Pancreas (tissue), 10 donors: ENCODE results near the gene ARL15. TPM values are rescaled to one million over a fixed set of nuclear protein-coding genes. Genes with fewer than 3 reads are reported as not detected.
A peak's percentile ranks its signal among the peaks of the same experiment; 100 is the strongest.

Experiments
- ATAC-seq, 4 donors: fragments of 200-7000 bp; cut with Tn5 transposase; one replicate each; pipeline versions ENCODE4 v1.8.0 to v1.9.1; 2020; ENCODE audit warnings: mild to moderate bottlenecking in 4 of 4, moderate library complexity in 4 of 4
- DNase-seq, 6 donors: peaks; one replicate each; pipeline ENCODE4 v3.0.0-alpha.2; 2020
- FAIRE-seq: peaks from 2 replicates; lab custom pipeline; 2012; peaks lifted over from hg19 to GRCh38; lab: Jason Lieb, UNC
- H3K27ac ChIP-seq, 4 donors: fragments of 200-600 bp; sonication (generic); 1 replicate in 3 of 4; 2 replicates in 1 of 4; pipeline versions ENCODE4 v1.5.0 to v1.8.0; 2020
- H3K27me3 ChIP-seq, 4 donors: fragments of 200-600 bp; one replicate each; pipeline ENCODE4 v1.8.0; 2021
- H3K36me3 ChIP-seq, 3 donors: fragments of 200-600 bp; sonication (generic) in 1 of 3; one replicate each; pipeline versions ENCODE4 v1.5.0 to v1.8.0; 2020 to 2021
- H3K4me1 ChIP-seq, 3 donors: fragments of 200-600 bp; one replicate each; pipeline ENCODE4 v1.8.0; 2021
- H3K4me3 ChIP-seq, 4 donors: fragments of 200-600 bp; sonication (generic) in 2 of 4; one replicate each; pipeline versions ENCODE4 v1.5.0 to v1.8.0; 2020 to 2021
- H3K9me3 ChIP-seq, 4 donors: fragments of 200-600 bp; one replicate each; pipeline ENCODE4 v1.8.0; 2021
- CTCF ChIP-seq, 4 donors: fragments of 200-600 bp; sonication (generic) in 3 of 4; IDR thresholded peaks; one replicate each; pipeline versions ENCODE4 v1.5.0 to v1.8.0; 2021; ENCODE audit warnings: antibody characterized with exemption in 4 of 4
- WGBS, 2 donors: extraction: QIAGEN DNeasy Blood & Tissue Kit; methylation state at CpG; one replicate each; pipeline ENCODE4 v1.1.7; 2013; 5-methylcytosine and 5-hydroxymethylcytosine counted together
- intact Hi-C, 3 donors: fragments of 100-400 bp; cut with DNase I; formaldehyde crosslinking; loops; one replicate each; pipeline versions ENCODE4 v1.11.1 to v1.14.2; 2022
- polyA plus RNA-seq, 2 donors: library from polyadenylated mRNA; stranded (reverse); fragments of 200-250 nt; gene quantifications; one replicate each; pipeline ENCODE4 v1.2.3, GENCODE V29; 2013
- total RNA-seq, 6 donors: library from RNA; stranded (reverse); fragmentation: NEBNext Ultra II Directional in 4 of 6; extraction: Animal tissue kit (Norgen Biotek cat#: 25700) in 4 of 6; gene quantifications; one replicate each; pipeline versions ENCODE4 v1.2.1 to v1.2.4, GENCODE V29; 2021 to 2023
- donor health status: healthy with polysubstance abuse.
- donor health status: DM: no; HTN: no; CAD: no; lungs with moderate emphysema.
- donor health status: DM: no; HTN: no; CAD: no.
- donor health status: control.
- donor health status: control.
- donor health status: Bipolar disorder and iron deficiency.
- donor health status: DM: yes; HTN: yes; CAD: no.
- donor health status: DM: no; HTN: no; CAD: no.
- donor health status: DM: no; HTN: no; CAD: no.
- donor health status: DM: yes; HTN: yes; CAD: no.

The ARL15 gene
- total and polyA plus RNA-seq, 8 donors, result 3.9 to 14.0 (median 6.7) TPM

DNA sequence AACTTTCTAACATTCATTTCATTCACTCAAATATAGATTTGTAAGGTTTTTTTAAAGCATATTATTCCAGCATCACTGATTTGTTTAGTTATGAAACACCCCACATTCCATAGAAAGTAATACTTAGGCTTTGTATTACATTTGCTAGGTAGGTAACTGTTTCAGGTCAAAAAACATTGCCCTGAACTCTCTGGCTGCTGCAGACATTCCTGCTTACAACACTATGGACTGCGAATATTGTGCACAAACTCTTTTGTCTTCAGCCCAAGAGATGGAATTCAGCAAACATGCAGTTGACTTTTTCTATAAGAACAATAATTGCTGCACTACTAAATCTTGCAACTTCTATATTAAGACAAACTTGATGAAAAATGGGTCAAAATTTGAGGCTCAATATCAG lies 301.0 kb downstream of the ARL15 start:
- no peaks in the 10 kb centered on the region for H3K9me3 ChIP-seq
- H3K27ac ChIP-seq, result no peak overlapping the region
- ATAC-seq, result no peak
- no peak for DNase-seq
- H3K4me3 ChIP-seq, result no peak overlapping the region
- intact Hi-C loops, result no loop called here
- H3K4me1 ChIP-seq, result peaks cover 4 to 17% (median 15%) of the 10 kb centered on the region in 3 donors
- H3K27me3 ChIP-seq, result no peaks in the 10 kb centered on the region
- no peaks in the 10 kb centered on the region for H3K36me3 ChIP-seq
- WGBS, 2 donors, result 37 to 92% methylated on average over 1 of the region's 1 CpG
- no peak for FAIRE-seq
- TF ChIP-seq CTCF (IDR thresholded peaks at IDR 0.05), result no peak

DNA sequence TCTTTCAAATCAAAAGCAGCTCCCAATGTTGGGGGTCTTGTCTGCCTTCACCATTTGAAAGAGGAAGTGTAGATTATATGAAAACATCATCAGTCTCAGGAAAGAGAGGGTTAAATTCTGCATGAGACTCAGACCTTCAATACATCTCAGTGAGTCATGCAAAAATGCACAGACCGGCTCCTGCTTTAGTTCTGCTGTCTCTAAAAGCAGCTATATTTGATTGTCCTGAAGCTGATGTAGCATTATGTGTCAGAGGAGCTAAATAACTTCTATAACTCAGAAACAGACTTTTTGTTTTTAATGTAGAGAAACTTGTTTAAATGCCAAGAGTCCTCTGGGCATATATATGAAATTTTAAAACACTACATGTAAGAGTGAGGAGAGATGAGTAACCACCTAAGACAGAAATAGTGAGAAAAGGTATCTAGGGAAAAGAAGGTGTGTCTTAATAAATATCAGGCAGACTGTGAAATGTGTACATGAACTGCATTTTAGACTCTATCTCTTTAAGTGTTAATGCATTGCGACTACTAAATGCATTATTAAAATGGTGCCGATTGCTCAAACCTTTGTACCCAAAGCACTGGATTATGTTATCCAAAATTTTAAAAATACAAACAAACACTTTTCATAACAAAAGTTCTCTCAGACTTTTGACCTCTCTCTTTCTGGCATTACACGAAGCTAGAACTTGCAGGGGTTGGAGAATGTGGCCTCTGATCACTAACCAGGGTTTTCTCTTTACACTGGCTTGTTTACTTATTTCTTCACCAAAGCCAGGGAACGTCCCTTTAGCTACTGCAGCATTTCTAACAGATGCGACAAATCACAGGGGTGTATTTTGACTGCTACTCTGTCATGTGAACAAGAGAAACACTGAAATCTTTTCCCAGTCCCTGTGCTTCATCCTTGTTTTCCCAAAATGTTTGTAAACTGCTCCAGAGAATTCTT lies 302.3 kb downstream of the ARL15 start:
- no peak overlapping the region for H3K27ac ChIP-seq
- DNase-seq (peak in 3 of 6 donors; percentile 4 to 24 (median 21)), FAIRE-seq (no peak), ATAC-seq (peak; percentile 87 to 97 (median 95))
- TF ChIP-seq CTCF (IDR thresholded peaks at IDR 0.05), result no peak
- no peaks in the 10 kb centered on the region for H3K27me3 ChIP-seq
- intact Hi-C loops, result no loop called here
- H3K36me3 ChIP-seq, result no peaks in the 10 kb centered on the region
- no peak overlapping the region for H3K4me3 ChIP-seq
- no peaks in the 10 kb centered on the region for H3K9me3 ChIP-seq
- WGBS, 2 donors, result 24 to 27% methylated on average over 6 of the region's 6 CpGs
- peaks cover 4 to 17% (median 15%) of the 10 kb centered on the region in 3 donors for H3K4me1 ChIP-seq

GRCh38 chr5:54004697-54005096 lies 305.7 kb downstream of the ARL15 start:
- no peaks in the 10 kb centered on the region for H3K27me3 ChIP-seq
- H3K9me3 ChIP-seq, result no peaks in the 10 kb centered on the region
- no peaks in the 10 kb centered on the region for H3K36me3 ChIP-seq
- no peak for TF ChIP-seq CTCF (IDR thresholded peaks at IDR 0.05)
- WGBS, 2 donors, result 78 to 99% methylated on average over 3 of the region's 3 CpGs
- intact Hi-C loops, result no loop called here
- H3K27ac ChIP-seq, result no peak overlapping the region
- DNase-seq (no peak), FAIRE-seq (no peak), ATAC-seq (no peak)
- peaks cover 4 to 16% (median 15%) of the 10 kb centered on the region in 3 donors for H3K4me1 ChIP-seq
- H3K4me3 ChIP-seq, result no peak overlapping the region

DNA sequence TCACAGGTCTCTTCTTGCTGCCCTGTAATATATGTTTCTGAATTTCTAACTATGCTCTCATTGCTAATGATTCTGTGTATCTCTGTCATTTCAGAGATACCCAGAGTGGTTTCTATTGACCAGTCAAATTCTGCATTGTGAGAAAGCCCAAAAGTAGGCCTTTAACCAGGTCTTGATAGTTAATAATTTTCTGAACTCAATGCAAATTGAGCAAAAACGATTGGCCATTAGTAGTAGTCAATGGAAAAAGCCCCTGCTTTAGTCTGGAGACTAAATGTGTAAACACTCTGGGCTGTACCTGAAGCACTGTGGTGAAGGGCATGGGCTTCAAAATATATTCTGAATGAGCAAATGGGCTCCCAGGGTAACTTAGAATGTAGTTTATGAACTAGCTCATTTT lies 307.6 kb downstream of the ARL15 start:
- no peak for DNase-seq
- Histone ChIP-seq H3K4me1 (peaks cover 0 to 3% (median 2%) of the 10 kb centered on the region in 3 donors), H3K36me3 (no peaks in the 10 kb centered on the region), H3K9me3 (no peaks in the 10 kb centered on the region), H3K27me3 (no peaks in the 10 kb centered on the region), H3K4me3 (no peak overlapping the region), H3K27ac (no peak overlapping the region)
- no peak for FAIRE-seq
- ATAC-seq, result no peak
- intact Hi-C loops, result no loop called here
- WGBS, 2 donors, result 24 to 31% methylated on average over 1 of the region's 1 CpG
- TF ChIP-seq CTCF (IDR thresholded peaks at IDR 0.05), result no peak
